HEK293 (cell line): ENCODE data around the gene TMEM250.

Experiments
- CTCF ChIA-PET: fragments of 350-600 bp; formaldehyde crosslinking; extraction: SDS; loops from one replicate; lab custom pipeline; 2021; ENCODE audit warnings: antibody characterized with exemption; lab: Yijun Ruan, JAX
- POLR2A ChIA-PET: fragments of 300-600 bp; formaldehyde crosslinking; extraction: SDS; loops from one replicate; lab custom pipeline; 2020; ENCODE audit warnings: antibody characterized with exemption, inconsistent platforms; lab: Yijun Ruan, JAX
- H3K27ac ChIP-seq: fragments of 200-500 bp; sonication (Bioruptor generic); 2 replicates; pipeline ENCODE4 v1.5.1; 2014; ENCODE audit warnings: low read depth, low read length, control low read depth, inconsistent platforms; ENCODE audit errors: extremely low read depth
- H3K36me3 ChIP-seq, 2 experiments: fragments of 200-500 bp in 1 of 2; sonication (Bioruptor generic) in 1 of 2; 1 replicate in 1 of 2; 2 replicates in 1 of 2; pipeline ENCODE4 v1.5.1; 2014 to 2017; ENCODE audit warnings: inconsistent platforms in 2 of 2, low read length in 2 of 2; ENCODE audit not compliant: control insufficient read depth in 2 of 2, insufficient read depth in 1 of 2
- H3K4me1 ChIP-seq: fragments of 200-500 bp; sonication (Bioruptor generic); 2 replicates; pipeline ENCODE4 v1.5.1; 2014; ENCODE audit warnings: mild to moderate bottlenecking, low read length, inconsistent platforms; ENCODE audit not compliant: control insufficient read depth, insufficient read depth
- H3K4me3 ChIP-seq: 2 replicates; pipeline ENCODE4 v1.5.1; 2011; ENCODE audit warnings: low read depth, mild to moderate bottlenecking, control low read depth, low read length, moderate library complexity
- H3K9me3 ChIP-seq: fragments of 200-500 bp; sonication (Bioruptor generic); 2 replicates; pipeline ENCODE4 v1.5.1; 2014; ENCODE audit warnings: low read depth, low read length, inconsistent platforms; ENCODE audit not compliant: control insufficient read depth, insufficient read depth
- KLF1 ChIP-seq: fragments of 450-650 bp; formaldehyde crosslinking; IDR thresholded peaks from 2 replicates; pipeline ENCODE4 v1.5.1; 2016; ENCODE audit warnings: missing biosample characterization, missing genetic modification characterization
- KLF16 ChIP-seq: fragments of 450-650 bp; formaldehyde crosslinking; IDR thresholded peaks from 2 replicates; pipeline ENCODE4 v1.5.1; 2017; ENCODE audit warnings: missing biosample characterization, missing genetic modification characterization
- KLF7 ChIP-seq: fragments of 450-650 bp; formaldehyde crosslinking; IDR thresholded peaks from 2 replicates; pipeline ENCODE4 v1.5.1; 2016; ENCODE audit warnings: missing biosample characterization, missing genetic modification characterization, borderline replicate concordance
- KLF9 ChIP-seq: fragments of 450-650 bp; formaldehyde crosslinking; IDR thresholded peaks from 2 replicates; pipeline ENCODE4 v1.5.1; 2016; ENCODE audit warnings: missing biosample characterization, missing genetic modification characterization, low read depth
- PATZ1 ChIP-seq: fragments of 450-650 bp; formaldehyde crosslinking; IDR thresholded peaks from 2 replicates; pipeline ENCODE4 v1.5.1; 2016; ENCODE audit warnings: missing biosample characterization, missing genetic modification characterization
- SP7 ChIP-seq: fragments of 450-650 bp; formaldehyde crosslinking; IDR thresholded peaks from 2 replicates; pipeline ENCODE4 v1.5.1; 2016; ENCODE audit warnings: missing biosample characterization, missing genetic modification characterization
- YY1 ChIP-seq: fragments of 450-650 bp; formaldehyde crosslinking; IDR thresholded peaks from 2 replicates; pipeline ENCODE4 v1.5.1; 2018; ENCODE audit warnings: missing biosample characterization, missing genetic modification characterization
- ZBTB20 ChIP-seq: fragments of 450-650 bp; formaldehyde crosslinking; IDR thresholded peaks from 2 replicates; pipeline ENCODE4 v1.5.1; 2016; ENCODE audit warnings: missing biosample characterization, missing genetic modification characterization
- ZFP41 ChIP-seq: fragments of 450-650 bp; formaldehyde crosslinking; IDR thresholded peaks from 2 replicates; pipeline ENCODE4 v1.5.1; 2016; ENCODE audit warnings: missing biosample characterization, missing genetic modification characterization, borderline replicate concordance
- ZNF114 ChIP-seq: fragments of 450-650 bp; formaldehyde crosslinking; IDR thresholded peaks from 2 replicates; pipeline ENCODE4 v1.5.0; 2017; ENCODE audit warnings: missing biosample characterization, missing genetic modification characterization
- ZNF184 ChIP-seq: fragments of 450-650 bp; IDR thresholded peaks from 2 replicates; pipeline ENCODE4 v1.5.1; 2018; ENCODE audit warnings: missing biosample characterization, mild to moderate bottlenecking, missing genetic modification characterization
- ZNF19 ChIP-seq: fragments of 450-650 bp; formaldehyde crosslinking; IDR thresholded peaks from 2 replicates; pipeline ENCODE4; 2016; ENCODE audit warnings: missing biosample characterization, missing genetic modification characterization, low read depth
- ZNF223 ChIP-seq: fragments of 450-650 bp; formaldehyde crosslinking; IDR thresholded peaks from 2 replicates; pipeline ENCODE4 v1.5.1; 2016; ENCODE audit warnings: missing biosample characterization, missing genetic modification characterization
- ZNF311 ChIP-seq: fragments of 450-650 bp; formaldehyde crosslinking; IDR thresholded peaks from 2 replicates; pipeline ENCODE4 v1.5.1; 2017; ENCODE audit warnings: missing biosample characterization, missing genetic modification characterization, borderline replicate concordance
- ZNF335 ChIP-seq: fragments of 450-650 bp; formaldehyde crosslinking; conservative IDR thresholded peaks from 2 replicates; pipeline ENCODE4 v1.5.1; 2016; ENCODE audit warnings: missing biosample characterization, missing genetic modification characterization
- ZNF350 ChIP-seq: fragments of 450-650 bp; formaldehyde crosslinking; IDR thresholded peaks from 2 replicates; pipeline ENCODE4 v1.5.0; 2017; ENCODE audit warnings: missing biosample characterization, mild to moderate bottlenecking, missing genetic modification characterization
- ZNF354C ChIP-seq: fragments of 450-650 bp; formaldehyde crosslinking; IDR thresholded peaks from 2 replicates; pipeline ENCODE4 v1.5.1; 2016; ENCODE audit warnings: missing biosample characterization, missing genetic modification characterization, low read depth, borderline replicate concordance
- ZNF48 ChIP-seq: fragments of 450-650 bp; formaldehyde crosslinking; IDR thresholded peaks from 2 replicates; pipeline ENCODE4 v1.5.1; 2016; ENCODE audit warnings: missing biosample characterization, missing genetic modification characterization
- ZNF514 ChIP-seq: fragments of 450-650 bp; formaldehyde crosslinking; IDR thresholded peaks from 2 replicates; pipeline ENCODE4 v1.5.1; 2016; ENCODE audit warnings: missing biosample characterization, missing genetic modification characterization
- ZNF544 ChIP-seq: fragments of 450-650 bp; formaldehyde crosslinking; IDR thresholded peaks from 2 replicates; pipeline ENCODE4 v1.5.0; 2017; ENCODE audit warnings: missing biosample characterization, missing genetic modification characterization
- ZNF560 ChIP-seq: fragments of 450-650 bp; formaldehyde crosslinking; IDR thresholded peaks from 2 replicates; pipeline ENCODE4 v1.5.1; 2017; ENCODE audit warnings: missing biosample characterization, missing genetic modification characterization, borderline replicate concordance
- ZNF580 ChIP-seq: fragments of 450-650 bp; formaldehyde crosslinking; IDR thresholded peaks from 2 replicates; pipeline ENCODE4 v1.5.1; 2016; ENCODE audit warnings: missing biosample characterization, missing genetic modification characterization
- ZNF623 ChIP-seq: fragments of 450-650 bp; formaldehyde crosslinking; IDR thresholded peaks from 2 replicates; pipeline ENCODE4 v1.5.1; 2016; ENCODE audit warnings: missing biosample characterization, missing genetic modification characterization
- ZNF76 ChIP-seq: fragments of 450-650 bp; formaldehyde crosslinking; IDR thresholded peaks from 2 replicates; pipeline ENCODE4; 2016; ENCODE audit warnings: low read depth, missing biosample characterization, missing genetic modification characterization, borderline replicate concordance
- ZNF768 ChIP-seq: fragments of 450-650 bp; formaldehyde crosslinking; IDR thresholded peaks from 2 replicates; pipeline ENCODE4 v1.5.1; 2018; ENCODE audit warnings: missing biosample characterization, mild to moderate bottlenecking, missing genetic modification characterization
- ZNF777 ChIP-seq: fragments of 450-650 bp; formaldehyde crosslinking; IDR thresholded peaks from 2 replicates; pipeline ENCODE4 v1.5.1; 2017; ENCODE audit warnings: missing biosample characterization, missing genetic modification characterization, borderline replicate concordance
- ZNF791 ChIP-seq: fragments of 450-650 bp; formaldehyde crosslinking; IDR thresholded peaks from 2 replicates; pipeline ENCODE4 v1.5.1; 2016; ENCODE audit warnings: missing biosample characterization, missing genetic modification characterization
- ZNF843 ChIP-seq: fragments of 450-650 bp; formaldehyde crosslinking; IDR thresholded peaks from 2 replicates; pipeline ENCODE4 v1.5.1; 2016; ENCODE audit warnings: missing biosample characterization, missing genetic modification characterization
- ZSCAN23 ChIP-seq: fragments of 450-650 bp; formaldehyde crosslinking; IDR thresholded peaks from 2 replicates; pipeline ENCODE4 v1.5.1; 2016; ENCODE audit warnings: missing biosample characterization, missing genetic modification characterization
- TF ChIP-seq, protein P1 (sequence below): fragments of 450-650 bp; IDR thresholded peaks from 2 replicates; pipeline ENCODE4 v1.5.1; 2018; ENCODE audit warnings: missing biosample characterization, missing genetic modification characterization
- TF ChIP-seq, protein P2 (sequence below): fragments of 450-650 bp; formaldehyde crosslinking; IDR thresholded peaks from 2 replicates; pipeline ENCODE4 v1.5.1; 2016; ENCODE audit warnings: missing biosample characterization, missing genetic modification characterization

The TMEM250 gene

GRCh38 chr9:136108648-136109266, 9.9 kb downstream of the TMEM250 start (continued):
- 0 out of 2 replicates have a peak, but pooled peaks have one; percentile 8 for TF ChIP-seq ZNF335
- TF ChIP-seq KLF16 (tag by site-specific recombination) = no peak
- 0 out of 2 replicates have a peak, but pooled peaks have one; percentile 1 for TF ChIP-seq PATZ1 (tag by site-specific recombination)
- TF ChIP-seq KLF1 = peak; percentile 95
- TF ChIP-seq, all 188 proteins: peak for 18

DNA sequence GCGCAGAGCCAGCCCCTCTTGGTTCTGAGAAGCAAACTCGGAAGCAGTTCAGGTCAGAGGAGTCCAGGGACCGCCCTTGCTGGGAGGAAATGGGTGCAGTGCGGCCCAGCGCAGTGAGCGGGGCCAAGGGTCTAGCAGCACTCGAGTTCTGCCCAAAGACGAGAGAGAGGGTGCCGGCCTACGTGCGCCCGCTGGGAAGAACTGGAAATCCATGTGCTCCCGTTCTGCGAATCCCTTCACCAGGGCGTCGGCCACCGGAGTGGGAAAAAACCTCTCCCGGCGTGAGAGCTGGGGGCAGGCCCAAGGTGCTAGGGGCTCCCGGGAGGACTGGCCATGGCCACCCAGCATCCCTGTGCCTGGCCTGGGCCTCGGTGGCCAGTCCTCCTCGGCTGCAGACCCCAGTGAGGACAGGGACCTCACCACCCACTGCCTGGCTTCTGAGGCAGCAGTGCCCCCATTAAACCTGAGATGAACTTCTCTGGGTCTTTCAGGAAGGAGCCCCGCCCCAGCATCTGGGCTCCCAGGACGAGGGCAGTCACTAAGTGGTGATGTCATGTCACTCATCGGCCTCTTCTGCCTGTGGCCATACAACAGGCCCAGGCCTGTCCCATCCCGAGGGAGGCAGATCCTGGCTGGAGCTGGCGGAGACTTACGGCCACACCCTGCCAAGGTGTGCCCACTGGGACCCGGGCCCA, 10.6 kb downstream of the TMEM250 start:
- Histone ChIP-seq H3K4me1 (peaks cover 8% of the 10 kb centered on the region; the same call in 1 of the 2 replicates), H3K9me3 (no peaks in the 10 kb centered on the region), H3K4me3 (no peak overlapping the region), H3K27ac (peak overlapping the region; percentile 92), H3K36me3 (no peaks in the 10 kb centered on the region)
- POLR2A ChIA-PET = interaction anchor here (1.6 to 7.9 kb wide), 4 partner anchors 10 to 139 kb away, joined by 4 to 84 read pairs (median 11); partner anchors contain the start of genes NACC2 and TMEM250
- CTCF ChIA-PET = interaction anchor here (0.8 to 4.4 kb wide), 5 partner anchors 7 to 57 kb away, joined by 3 to 20 read pairs (median 4); no protein-coding TSS in a partner anchor
- TF ChIP-seq, protein P1, sequence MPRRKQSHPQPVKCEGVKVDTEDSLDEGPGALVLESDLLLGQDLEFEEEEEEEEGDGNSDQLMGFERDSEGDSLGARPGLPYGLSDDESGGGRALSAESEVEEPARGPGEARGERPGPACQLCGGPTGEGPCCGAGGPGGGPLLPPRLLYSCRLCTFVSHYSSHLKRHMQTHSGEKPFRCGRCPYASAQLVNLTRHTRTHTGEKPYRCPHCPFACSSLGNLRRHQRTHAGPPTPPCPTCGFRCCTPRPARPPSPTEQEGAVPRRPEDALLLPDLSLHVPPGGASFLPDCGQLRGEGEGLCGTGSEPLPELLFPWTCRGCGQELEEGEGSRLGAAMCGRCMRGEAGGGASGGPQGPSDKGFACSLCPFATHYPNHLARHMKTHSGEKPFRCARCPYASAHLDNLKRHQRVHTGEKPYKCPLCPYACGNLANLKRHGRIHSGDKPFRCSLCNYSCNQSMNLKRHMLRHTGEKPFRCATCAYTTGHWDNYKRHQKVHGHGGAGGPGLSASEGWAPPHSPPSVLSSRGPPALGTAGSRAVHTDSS = no peak
- TF ChIP-seq ZNF19 (tag by site-specific recombination) (no peak), ZNF623 (tag by site-specific recombination) (no peak), YY1 (tag by site-specific recombination) (no peak), ZFP41 (tag by site-specific recombination) (no peak), ZNF223 (tag by site-specific recombination) (no peak), ZNF843 (tag by site-specific recombination) (peak; percentile 55; the same call in 1 of the 2 replicates), ZNF354C (tag by site-specific recombination) (no peak), KLF9 (peak; percentile 40; the same call in 1 of the 2 replicates), ZNF560 (tag by site-specific recombination) (no peak), ZNF514 (tag by site-specific recombination) (no peak), ZNF48 (tag by site-specific recombination) (no peak), KLF7 (tag by site-specific recombination) (peak; percentile 97), ZNF768 (no peak), ZNF580 (no peak), ZNF114 (tag by site-specific recombination) (no peak), ZBTB20 (tag by site-specific recombination) (no peak; the same call in none of the 2 replicates), ZNF350 (tag by site-specific recombination) (no peak), ZSCAN23 (tag by site-specific recombination) (no peak), ZNF184 (no peak), ZNF544 (tag by site-specific recombination) (no peak), ZNF791 (tag by site-specific recombination) (no peak), ZNF311 (tag by site-specific recombination) (no peak), ZNF777 (tag by site-specific recombination) (no peak), SP7 (peak; percentile 69), ZNF76 (tag by site-specific recombination) (no peak)
- TF ChIP-seq, protein P2, sequence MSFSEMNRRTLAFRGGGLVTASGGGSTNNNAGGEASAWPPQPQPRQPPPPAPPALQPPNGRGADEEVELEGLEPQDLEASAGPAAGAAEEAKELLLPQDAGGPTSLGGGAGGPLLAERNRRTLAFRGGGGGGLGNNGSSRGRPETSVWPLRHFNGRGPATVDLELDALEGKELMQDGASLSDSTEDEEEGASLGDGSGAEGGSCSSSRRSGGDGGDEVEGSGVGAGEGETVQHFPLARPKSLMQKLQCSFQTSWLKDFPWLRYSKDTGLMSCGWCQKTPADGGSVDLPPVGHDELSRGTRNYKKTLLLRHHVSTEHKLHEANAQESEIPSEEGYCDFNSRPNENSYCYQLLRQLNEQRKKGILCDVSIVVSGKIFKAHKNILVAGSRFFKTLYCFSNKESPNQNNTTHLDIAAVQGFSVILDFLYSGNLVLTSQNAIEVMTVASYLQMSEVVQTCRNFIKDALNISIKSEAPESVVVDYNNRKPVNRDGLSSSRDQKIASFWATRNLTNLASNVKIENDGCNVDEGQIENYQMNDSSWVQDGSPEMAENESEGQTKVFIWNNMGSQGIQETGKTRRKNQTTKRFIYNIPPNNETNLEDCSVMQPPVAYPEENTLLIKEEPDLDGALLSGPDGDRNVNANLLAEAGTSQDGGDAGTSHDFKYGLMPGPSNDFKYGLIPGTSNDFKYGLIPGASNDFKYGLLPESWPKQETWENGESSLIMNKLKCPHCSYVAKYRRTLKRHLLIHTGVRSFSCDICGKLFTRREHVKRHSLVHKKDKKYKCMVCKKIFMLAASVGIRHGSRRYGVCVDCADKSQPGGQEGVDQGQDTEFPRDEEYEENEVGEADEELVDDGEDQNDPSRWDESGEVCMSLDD (tag by site-specific recombination) = no peak
